HCT116 (cell line): ENCODE measurements around the gene ABCA9. TPM values are rescaled to one million over a fixed set of nuclear protein-coding genes. Genes with fewer than 3 reads are reported as not detected.

Source experiments
- ATAC-seq: fragments of 200-7000 bp; cut with Tn5 transposase; 2 replicates; pipeline ENCODE4 v1.9.1; 2020; ENCODE audit warnings: mild to moderate bottlenecking, moderate library complexity
- BruUV-seq: library from RNA; stranded (reverse); fragments of 400-500 nt; replicated peaks from 2 replicates; lab custom pipeline; 2021; lab: Mats Ljungman, UMichigan
- CTCF ChIA-PET: fragments of 300-600 bp; sonication (Branson Sonifier 250); formaldehyde crosslinking; loops from one replicate; lab custom pipeline; 2021; ENCODE audit warnings: antibody characterized with exemption; lab: Charles Lee
- POLR2A ChIA-PET: fragments of 300-600, 350-600 bp; sonication (Branson Sonifier 250); formaldehyde crosslinking; loops from one replicate; lab custom pipeline; 2021; ENCODE audit warnings: antibody characterized with exemption; lab: Charles Lee
- RAD21 ChIA-PET, 2 experiments: fragments of 300-600 bp; sonication (Branson Sonifier 250); formaldehyde crosslinking; loops; one replicate each; lab custom pipeline; 2023; ENCODE audit warnings: low total read pairs in 2 of 2; ENCODE audit not compliant: uncharacterized antibody in 2 of 2, unreplicated experiment in 2 of 2, low non-redundant PET in 1 of 2; lab: Charles Lee
- DNase-seq: peaks from one replicate; pipeline ENCODE4 v3.0.0-alpha.2; 2010; ENCODE audit warnings: low read depth, low spot score
- H2AFZ ChIP-seq: fragments of 200-600 bp; shearing (Covaris generic), sonication (generic); 2 replicates; pipeline ENCODE4 v1.6.1; 2017; ENCODE audit warnings: low read depth, mixed run types, mixed read lengths, antibody characterized with exemption, low read length; ENCODE audit not compliant: poor library complexity, severe bottlenecking
- H3K27ac ChIP-seq: 2 replicates; pipeline ENCODE4 v1.5.1; 2012; ENCODE audit warnings: low read depth, low read length
- H3K27me3 ChIP-seq: fragments of 200-600 bp; sonication (generic); 2 replicates; pipeline ENCODE4 v1.6.1; 2016; ENCODE audit warnings: mixed run types, low read length, mixed read lengths; ENCODE audit not compliant: insufficient read depth
- H3K36me3 ChIP-seq, 2 experiments: fragments of 200-500 bp in 1 of 2; fragments of 200-600 bp in 1 of 2; sonication (Bioruptor generic) in 1 of 2; sonication (generic) in 1 of 2; 2 replicates each; pipeline versions ENCODE4 v1.5.1 to v1.6.1; 2014 to 2016; ENCODE audit warnings: low read length in 2 of 2, inconsistent platforms in 1 of 2, mixed read lengths in 1 of 2, mixed run types in 1 of 2; ENCODE audit not compliant: insufficient read depth in 2 of 2, control insufficient read depth in 1 of 2
- H3K4me1 ChIP-seq, 2 experiments: fragments of 200-600 bp in 1 of 2; sonication (generic) in 1 of 2; 2 replicates each; pipeline versions ENCODE4 v1.5.1 to v1.6.1; 2012 to 2017; ENCODE audit warnings: low read length in 2 of 2, inconsistent platforms in 1 of 2, mild to moderate bottlenecking in 1 of 2, mixed read lengths in 1 of 2, mixed run types in 1 of 2, moderate library complexity in 1 of 2; ENCODE audit not compliant: insufficient read depth in 2 of 2, control insufficient read depth in 1 of 2
- H3K4me2 ChIP-seq: fragments of 200-600 bp; sonication (generic); 2 replicates; pipeline ENCODE4 v1.6.1; 2017; ENCODE audit warnings: mixed run types, low read length, mixed read lengths
- H3K4me3 ChIP-seq, 2 experiments: fragments of 200-600 bp in 1 of 2; sonication (generic) in 1 of 2; replicated peaks in 1 of 2; 2 replicates each; pipeline ENCODE4 v1.5.1; 2011 to 2016; ENCODE audit warnings: low read length in 2 of 2, control low read depth in 1 of 2, low read depth in 1 of 2, mild to moderate bottlenecking in 1 of 2, mixed read lengths in 1 of 2, mixed run types in 1 of 2
- H3K79me2 ChIP-seq: fragments of 200-600 bp; sonication (generic); 2 replicates; pipeline ENCODE4 v1.6.1; 2017; ENCODE audit warnings: mild to moderate bottlenecking, mixed run types, low read length, moderate library complexity, mixed read lengths; ENCODE audit not compliant: insufficient read depth
- H3K9ac ChIP-seq: fragments of 200-600 bp; sonication (generic); 2 replicates; pipeline ENCODE4 v1.6.1; 2016; ENCODE audit warnings: low read length, mixed read lengths
- H3K9me2 ChIP-seq: fragments of 200-600 bp; sonication (generic), shearing (Covaris generic); 2 replicates; pipeline ENCODE4 v1.6.1; 2017; ENCODE audit warnings: mixed run types, mild to moderate bottlenecking, moderate library complexity; ENCODE audit not compliant: insufficient read depth
- H3K9me3 ChIP-seq, 2 experiments: fragments of 200-500 bp in 1 of 2; fragments of 200-600 bp in 1 of 2; sonication (Bioruptor generic) in 1 of 2; sonication (generic) in 1 of 2; 2 replicates each; pipeline ENCODE4 v1.6.1; 2014 to 2017; ENCODE audit warnings: low read length in 2 of 2, mixed read lengths in 2 of 2, inconsistent platforms in 1 of 2, low read depth in 1 of 2, mild to moderate bottlenecking in 1 of 2, mixed run types in 1 of 2, moderate library complexity in 1 of 2; ENCODE audit not compliant: control insufficient read depth in 1 of 2, insufficient read depth in 1 of 2
- H4K20me1 ChIP-seq: fragments of 200-600 bp; sonication (generic), shearing (Covaris generic); 2 replicates; pipeline ENCODE4 v1.6.1; 2017; ENCODE audit warnings: mixed run types, mild to moderate bottlenecking, moderate library complexity; ENCODE audit not compliant: insufficient read depth
- CEBPB ChIP-seq: IDR thresholded peaks from 2 replicates; pipeline ENCODE4 v1.6.1; 2012; ENCODE audit warnings: low read depth
- CTCF ChIP-seq, 3 experiments: fragments of 200-600 bp in 1 of 3; sonication (generic) in 1 of 3; IDR thresholded peaks in 2 of 3; conservative IDR thresholded peaks in 1 of 3; 2 replicates each; pipeline ENCODE4 v1.5.1; 2012 to 2017; ENCODE audit warnings: low read depth in 2 of 3, low read length in 2 of 3, antibody characterized with exemption in 1 of 3, borderline replicate concordance in 1 of 3, control low read depth in 1 of 3, mild to moderate bottlenecking in 1 of 3, mixed read lengths in 1 of 3, mixed run types in 1 of 3, moderate library complexity in 1 of 3; ENCODE audit not compliant: insufficient read depth in 1 of 3
- EZH2 ChIP-seq: fragments of 200-600 bp; sonication (generic); IDR thresholded peaks from 2 replicates; pipeline ENCODE4 v1.6.1; 2017; ENCODE audit warnings: antibody characterized with exemption, mixed run types
- FOSL1 ChIP-seq: IDR thresholded peaks from 2 replicates; pipeline ENCODE4 v1.6.1; 2012; ENCODE audit warnings: low read depth
- JUND ChIP-seq: IDR thresholded peaks from 2 replicates; pipeline ENCODE4 v1.6.1; 2012
- MAX ChIP-seq: IDR thresholded peaks from 2 replicates; pipeline ENCODE4 v1.6.1; 2012
- RAD21 ChIP-seq: IDR thresholded peaks from 2 replicates; pipeline ENCODE4 v1.6.1; 2012; ENCODE audit warnings: low read depth, mild to moderate bottlenecking
- SIN3A ChIP-seq: IDR thresholded peaks from 2 replicates; pipeline ENCODE4 v1.6.1; 2012; ENCODE audit warnings: low read depth
- SRF ChIP-seq: IDR thresholded peaks from 2 replicates; pipeline ENCODE4 v1.6.1; 2012; ENCODE audit warnings: low read depth
- ZBTB33 ChIP-seq: IDR thresholded peaks from 2 replicates; pipeline ENCODE4 v1.6.1; 2011; ENCODE audit warnings: mild to moderate bottlenecking, low read length, moderate library complexity; ENCODE audit not compliant: insufficient replicate concordance; ENCODE audit errors: extremely low read depth
- ZFX ChIP-seq: fragments of 450-650 bp; IDR thresholded peaks from 2 replicates; pipeline ENCODE4 v1.6.1; 2017
- ZNF274 ChIP-seq: fragments of 200-500 bp; sonication (Bioruptor generic); IDR thresholded peaks from 2 replicates; pipeline ENCODE4 v1.6.1; 2014; ENCODE audit warnings: mild to moderate bottlenecking, low read depth, low read length, inconsistent platforms
- intact Hi-C: fragments of 100-400 bp; cut with micrococcal nuclease; formaldehyde crosslinking; loops from 2 replicates; pipeline ENCODE4 v1.10.0; 2022
- total RNA-seq: library from RNA; stranded (reverse); gene quantifications from one replicate; pipeline ENCODE4 v1.2.1, GENCODE V29; 2021; ENCODE audit not compliant: unreplicated experiment

ABCA9 gene
- total RNA-seq, 1 experiment from 2014 or later, result not detected

- ChIA-PET CTCF (no interaction called here), POLR2A (no interaction called here), RAD21 (no interaction called here)
- H3K27me3 ChIP-seq, result no peaks in the 10 kb centered on the region
- no peaks in the 10 kb centered on the region for H3K9me3 ChIP-seq
- no peaks in the 10 kb centered on the region for H3K9me2 ChIP-seq
- TF ChIP-seq CTCF (IDR thresholded peaks at IDR 0.05 in 2 of 3, conservative IDR thresholded peaks at IDR 0.05 in 1 of 3; ENCODE audit: borderline replicate concordance in 1 of 3, insufficient read depth in 1 of 3, low read depth in 2 of 3, low read length in 2 of 3), result no peak
- TF ChIP-seq SIN3A, result no peak
- no peak for TF ChIP-seq SRF
- TF ChIP-seq MAX, result no peak
- TF ChIP-seq ZNF274, result no peak
- no peak for TF ChIP-seq ZFX
- no peak for TF ChIP-seq EZH2
- peak; percentile 12; the same call in 1 of the 2 replicates for TF ChIP-seq CEBPB
- TF ChIP-seq ZBTB33, result no peak
- TF ChIP-seq FOSL1, result peak; percentile 14; the same call in 1 of the 2 replicates
- peak; percentile 38; the same call in 1 of the 2 replicates for TF ChIP-seq JUND
- no peak for TF ChIP-seq RAD21
- no peaks in the 10 kb centered on the region for H3K79me2 ChIP-seq
- H3K9ac ChIP-seq, result no peak overlapping the region
- H3K4me1 ChIP-seq, result peaks cover under 1 to 11% of the 10 kb centered on the region in 2 experiments; a peak in 2 of 4 replicates
- H4K20me1 ChIP-seq, result no peaks in the 10 kb centered on the region
- intact Hi-C loops, result no loop called here
- no peak overlapping the region for H3K4me3 ChIP-seq
- H3K4me2 ChIP-seq, result no peak overlapping the region
- BruUV-seq, result no TSS peak
- no peak overlapping the region for H3K27ac ChIP-seq
- no peaks in the 10 kb centered on the region for H3K36me3 ChIP-seq
- ATAC-seq (peak; percentile 34; the same call in 1 of the 2 replicates), DNase-seq (no peak)
- no peak overlapping the region for H2AFZ ChIP-seq
Measured at GRCh38 chr17:69047368-69048263, 13.1 kb downstream of the ABCA9 start.
